K562 (cell line): ENCODE data around the gene CHMP3. TPM values are rescaled to one million over a fixed set of nuclear protein-coding genes. Genes with fewer than 3 reads are reported as not detected.
A peak's percentile ranks its signal among the peaks of the same experiment; 100 is the strongest.

Experiments
- FOSL1 ChIP-seq: fragments of 200-800 bp; sonication (Bioruptor generic); conservative IDR thresholded peaks from 2 replicates; pipeline ENCODE4 v1.6.1; 2016; ENCODE audit warnings: missing genetic modification characterization, missing compliant biosample characterization
- KHSRP ChIP-seq: fragments of 450-650 bp; IDR thresholded peaks from 2 replicates; pipeline ENCODE4 v1.6.1; 2017
- LEF1 ChIP-seq: fragments of 450-650 bp; IDR thresholded peaks from 2 replicates; pipeline ENCODE4 v1.6.1; 2016; ENCODE audit warnings: mild to moderate bottlenecking
- NCOA2 ChIP-seq, 2 experiments: fragments of 450-650 bp; IDR thresholded peaks; 2 replicates each; pipeline ENCODE4 v1.6.1; 2018; ENCODE audit warnings: mild to moderate bottlenecking in 2 of 2, moderate library complexity in 1 of 2; ENCODE audit not compliant: partially characterized antibody in 2 of 2
- NELFE ChIP-seq: IDR thresholded peaks from 2 replicates; pipeline ENCODE4 v1.6.1; 2011; ENCODE audit warnings: mild to moderate bottlenecking; ENCODE audit not compliant: insufficient read depth, insufficient read length
- NFXL1 ChIP-seq: fragments of 450-650 bp; formaldehyde crosslinking; IDR thresholded peaks from 2 replicates; pipeline ENCODE4 v1.4.0; 2021; ENCODE audit warnings: mild to moderate bottlenecking
- PHF8 ChIP-seq: fragments of 200-600 bp; sonication (generic); IDR thresholded peaks from 2 replicates; pipeline ENCODE4 v1.6.1; 2012; ENCODE audit warnings: mixed run types, mild to moderate bottlenecking, inconsistent platforms, low read length, moderate library complexity, borderline replicate concordance
- POLR2B ChIP-seq: fragments of 450-650 bp; IDR thresholded peaks from 2 replicates; pipeline ENCODE4 v1.6.1; 2018; ENCODE audit warnings: low read depth; ENCODE audit not compliant: partially characterized antibody
- POLR2G ChIP-seq: fragments of 200-400 bp; formaldehyde crosslinking; IDR thresholded peaks from 2 replicates; pipeline ENCODE4 v1.6.1; 2017; ENCODE audit warnings: low read depth, mild to moderate bottlenecking, antibody characterized with exemption, low read length, moderate library complexity
- POLR2H ChIP-seq: IDR thresholded peaks from 2 replicates; pipeline ENCODE4 v1.6.1; 2016; ENCODE audit warnings: missing genetic modification characterization, low read depth, mild to moderate bottlenecking, control low read depth, missing compliant biosample characterization, moderate library complexity
- PRMT5 ChIP-seq: sonication (generic); formaldehyde crosslinking; IDR thresholded peaks from 2 replicates; pipeline ENCODE4 v1.5.0; 2020; ENCODE audit warnings: missing genetic modification reagents
- SAP30 ChIP-seq: fragments of 200-600 bp; sonication (generic); IDR thresholded peaks from 2 replicates; pipeline ENCODE4 v1.6.1; 2012; ENCODE audit warnings: borderline replicate concordance, low read depth, mild to moderate bottlenecking, moderate library complexity, low read length, control low read depth, inconsistent platforms; ENCODE audit not compliant: insufficient read depth, poor library complexity, severe bottlenecking
- SMARCC2 ChIP-seq: fragments of 450-650 bp; IDR thresholded peaks from 2 replicates; pipeline ENCODE4 v1.6.1; 2017; ENCODE audit warnings: antibody characterized with exemption, moderate library complexity, mild to moderate bottlenecking, low read depth
- SOX6 ChIP-seq: fragments of 450-650 bp; IDR thresholded peaks from 2 replicates; pipeline ENCODE4 v1.6.1; 2014; ENCODE audit warnings: mild to moderate bottlenecking
- STAG1 ChIP-seq: sonication (generic); formaldehyde crosslinking; IDR thresholded peaks from 2 replicates; pipeline ENCODE4 v1.5.0; 2020; ENCODE audit warnings: missing genetic modification reagents, borderline replicate concordance
- STAT5A ChIP-seq: IDR thresholded peaks from 2 replicates; pipeline ENCODE4 v1.6.1; 2012; ENCODE audit warnings: low read length, inconsistent platforms, borderline replicate concordance
- ZBTB8A ChIP-seq: fragments of 450-650 bp; IDR thresholded peaks from 2 replicates; pipeline ENCODE4 v1.6.1; 2018; ENCODE audit warnings: mild to moderate bottlenecking, moderate library complexity; ENCODE audit not compliant: partially characterized antibody
- ZC3H4 ChIP-seq: sonication (generic); formaldehyde crosslinking; IDR thresholded peaks from 2 replicates; pipeline ENCODE4 v1.9.0; 2021; ENCODE audit warnings: missing genetic modification reagents, borderline replicate concordance
- ZNF224 ChIP-seq: sonication (generic); formaldehyde crosslinking; IDR thresholded peaks from 2 replicates; pipeline ENCODE4 v1.8.0; 2022; ENCODE audit warnings: mild to moderate bottlenecking, missing genetic modification reagents
- polyA plus RNA-seq, 8 experiments: library from polyadenylated mRNA; depleted of rRNA in 4 of 8; stranded (reverse) in 5 of 8; unstranded in 3 of 8; fragments of >200 nt; fragmentation: Nextera tagmentation in 2 of 8; fragmentation: Illumina TruSeq in 1 of 8; extraction: Ambion mirVana in 2 of 8; extraction: Trizol in 1 of 8; gene quantifications; 2 replicates each; pipeline versions ENCODE4 v1.2.1 to v1.2.3, GENCODE V29; 2011 to 2014; ENCODE audit warnings: inconsistent platforms in 1 of 8, missing spikeins in 1 of 8
- total RNA-seq, 7 experiments: library from RNA; depleted of rRNA in 6 of 7; stranded (reverse); fragments of >200 nt in 6 of 7; fragmentation: Illumina TruSeq in 2 of 7; extraction: Trizol in 2 of 7; gene quantifications; 2 replicates each; pipeline versions ENCODE4 v1.2.1 to v1.2.3, GENCODE V29; 2011 to 2021; ENCODE audit warnings: low replicate concordance in 1 of 7
- TF ChIP-seq, protein P1 (sequence below): fragments of 450-650 bp; IDR thresholded peaks from 2 replicates; pipeline ENCODE4 v1.6.1; 2017; ENCODE audit warnings: mild to moderate bottlenecking, moderate library complexity
- TF ChIP-seq, protein P2 (sequence below): fragments of 150-350 bp; conservative IDR thresholded peaks from 2 replicates; pipeline ENCODE4 v1.6.1; 2014; ENCODE audit warnings: low read length
- TF ChIP-seq, protein P3 (sequence below), 2 experiments: IDR thresholded peaks; 2 replicates each; pipeline ENCODE4 v1.6.1; 2011; ENCODE audit warnings: borderline replicate concordance in 1 of 2, control low read depth in 1 of 2, low read depth in 1 of 2, low read length in 1 of 2, mild to moderate bottlenecking in 1 of 2, mixed read lengths in 1 of 2, moderate library complexity in 1 of 2; ENCODE audit not compliant: insufficient read depth in 1 of 2, insufficient read length in 1 of 2, poor library complexity in 1 of 2, severe bottlenecking in 1 of 2; ENCODE audit errors: extremely low read depth in 1 of 2

Gene CHMP3
- total and polyA plus RNA-seq, 9 of the 15 experiments (the other 6 are each of a cell fraction or from before 2014, with no cell fraction given): 20.6 to 52.5 (median 31.7) TPM

DNA sequence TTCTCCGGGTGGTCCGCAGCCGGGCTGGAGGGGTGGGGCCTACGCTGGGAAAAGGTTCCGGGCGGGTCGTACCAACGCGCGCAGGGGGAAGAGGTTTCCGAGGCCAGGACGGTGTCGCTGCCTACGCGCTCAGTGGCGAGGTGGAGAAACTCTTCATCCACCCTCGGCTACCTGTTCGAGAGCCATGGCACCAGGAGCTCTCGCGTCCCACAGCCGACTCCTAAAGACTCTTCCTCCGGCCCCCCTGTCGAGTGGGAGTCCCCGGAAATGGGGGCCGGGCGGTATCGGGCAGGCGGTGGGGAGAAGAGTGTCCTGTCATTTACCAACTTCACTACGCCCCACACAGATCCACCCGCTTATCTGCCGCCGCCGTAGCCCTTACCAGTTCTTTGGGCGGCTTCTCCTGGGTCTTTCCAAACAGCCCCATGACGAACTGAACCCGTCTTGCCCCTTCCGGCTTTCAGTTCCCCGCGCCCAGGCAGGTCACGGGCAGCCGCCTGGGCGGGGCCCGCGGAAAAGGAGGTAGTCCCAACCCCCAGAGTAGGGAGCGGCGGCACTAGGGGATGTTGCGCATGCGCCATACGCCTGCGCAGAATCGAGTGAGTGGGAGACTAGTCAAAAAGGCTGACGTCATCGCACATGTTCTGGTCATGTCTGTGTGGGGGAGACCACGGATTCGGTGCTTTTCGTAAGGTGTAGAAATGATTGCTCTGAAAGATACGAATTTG is at the start of gene CHMP3 (continued):
- TF ChIP-seq SAP30: no peak
- no peak; the same call in 1 of the 2 replicates for TF ChIP-seq ZC3H4 (CRISPR knock-in tag)
- peak; percentile 84 for TF ChIP-seq FOSL1
- TF ChIP-seq, protein P1, sequence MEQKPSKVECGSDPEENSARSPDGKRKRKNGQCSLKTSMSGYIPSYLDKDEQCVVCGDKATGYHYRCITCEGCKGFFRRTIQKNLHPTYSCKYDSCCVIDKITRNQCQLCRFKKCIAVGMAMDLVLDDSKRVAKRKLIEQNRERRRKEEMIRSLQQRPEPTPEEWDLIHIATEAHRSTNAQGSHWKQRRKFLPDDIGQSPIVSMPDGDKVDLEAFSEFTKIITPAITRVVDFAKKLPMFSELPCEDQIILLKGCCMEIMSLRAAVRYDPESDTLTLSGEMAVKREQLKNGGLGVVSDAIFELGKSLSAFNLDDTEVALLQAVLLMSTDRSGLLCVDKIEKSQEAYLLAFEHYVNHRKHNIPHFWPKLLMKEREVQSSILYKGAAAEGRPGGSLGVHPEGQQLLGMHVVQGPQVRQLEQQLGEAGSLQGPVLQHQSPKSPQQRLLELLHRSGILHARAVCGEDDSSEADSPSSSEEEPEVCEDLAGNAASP: no peak
- TF ChIP-seq LEF1: no peak
- TF ChIP-seq ZBTB8A: no peak
- no peak for TF ChIP-seq ZNF224 (CRISPR knock-in tag)
- no peak for TF ChIP-seq STAT5A
- TF ChIP-seq SOX6: no peak
- TF ChIP-seq STAG1 (CRISPR knock-in tag): no peak
- no peak for TF ChIP-seq NCOA2 (IDR thresholded peaks at IDR 0.05; ENCODE audit: partially characterized antibody in 2 of 2)
- TF ChIP-seq SMARCC2: no peak
- TF ChIP-seq, protein P2, sequence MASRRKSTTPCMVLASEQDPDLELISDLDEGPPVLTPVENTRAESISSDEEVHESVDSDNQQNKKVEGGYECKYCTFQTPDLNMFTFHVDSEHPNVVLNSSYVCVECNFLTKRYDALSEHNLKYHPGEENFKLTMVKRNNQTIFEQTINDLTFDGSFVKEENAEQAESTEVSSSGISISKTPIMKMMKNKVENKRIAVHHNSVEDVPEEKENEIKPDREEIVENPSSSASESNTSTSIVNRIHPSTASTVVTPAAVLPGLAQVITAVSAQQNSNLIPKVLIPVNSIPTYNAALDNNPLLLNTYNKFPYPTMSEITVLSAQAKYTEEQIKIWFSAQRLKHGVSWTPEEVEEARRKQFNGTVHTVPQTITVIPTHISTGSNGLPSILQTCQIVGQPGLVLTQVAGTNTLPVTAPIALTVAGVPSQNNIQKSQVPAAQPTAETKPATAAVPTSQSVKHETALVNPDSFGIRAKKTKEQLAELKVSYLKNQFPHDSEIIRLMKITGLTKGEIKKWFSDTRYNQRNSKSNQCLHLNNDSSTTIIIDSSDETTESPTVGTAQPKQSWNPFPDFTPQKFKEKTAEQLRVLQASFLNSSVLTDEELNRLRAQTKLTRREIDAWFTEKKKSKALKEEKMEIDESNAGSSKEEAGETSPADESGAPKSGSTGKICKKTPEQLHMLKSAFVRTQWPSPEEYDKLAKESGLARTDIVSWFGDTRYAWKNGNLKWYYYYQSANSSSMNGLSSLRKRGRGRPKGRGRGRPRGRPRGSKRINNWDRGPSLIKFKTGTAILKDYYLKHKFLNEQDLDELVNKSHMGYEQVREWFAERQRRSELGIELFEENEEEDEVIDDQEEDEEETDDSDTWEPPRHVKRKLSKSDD: no peak; the same call in 1 of the 2 replicates
- TF ChIP-seq POLR2G: peak; percentile 89
- TF ChIP-seq NELFE: no peak
- no peak for TF ChIP-seq NFXL1 (CRISPR knock-in tag)
- TF ChIP-seq, protein P3, sequence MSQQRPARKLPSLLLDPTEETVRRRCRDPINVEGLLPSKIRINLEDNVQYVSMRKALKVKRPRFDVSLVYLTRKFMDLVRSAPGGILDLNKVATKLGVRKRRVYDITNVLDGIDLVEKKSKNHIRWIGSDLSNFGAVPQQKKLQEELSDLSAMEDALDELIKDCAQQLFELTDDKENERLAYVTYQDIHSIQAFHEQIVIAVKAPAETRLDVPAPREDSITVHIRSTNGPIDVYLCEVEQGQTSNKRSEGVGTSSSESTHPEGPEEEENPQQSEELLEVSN (IDR thresholded peaks at IDR 0.05; ENCODE audit: borderline replicate concordance in 1 of 2, extremely low read depth in 1 of 2, insufficient read depth in 1 of 2, insufficient read length in 1 of 2, low read depth in 1 of 2, low read length in 1 of 2, poor library complexity in 1 of 2, severe bottlenecking in 1 of 2): peak; percentile 92 to 94
- TF ChIP-seq KHSRP: no peak
- peak; percentile 82 for TF ChIP-seq PHF8
- TF ChIP-seq POLR2B: peak; percentile 86
- 0 out of 2 replicates have a peak, but pooled peaks have one; percentile 28 for TF ChIP-seq PRMT5
- TF ChIP-seq POLR2H (tag): peak; percentile 81
